ENCODE results near the gene NFAM1.

DNA sequence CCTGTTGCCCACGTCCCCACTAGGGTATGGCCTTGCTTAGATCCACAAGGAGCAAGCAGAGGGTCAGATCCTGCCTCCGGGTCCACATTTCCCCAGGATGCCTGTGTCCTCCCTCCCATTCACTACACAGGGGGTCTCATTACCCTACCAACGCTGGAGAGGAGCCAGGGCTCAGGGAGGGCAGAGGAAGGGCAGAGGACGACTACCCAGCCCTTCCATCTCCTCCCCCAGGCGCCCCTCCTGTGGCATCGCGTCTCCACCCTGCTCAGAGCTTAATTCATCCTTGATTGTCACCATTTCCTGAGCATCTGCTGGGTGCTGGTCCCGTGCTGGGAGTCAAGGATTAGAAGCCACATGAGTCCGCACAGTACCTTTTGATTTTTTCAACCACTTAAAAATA is 5.0 kb downstream of the NFAM1 start:
- TF ChIP-seq POLR2A (IDR thresholded peaks at IDR 0.05; ENCODE audit: low read depth, low read length) (no peak), POLR2AphosphoS5 (IDR thresholded peaks at IDR 0.05; ENCODE audit: low read depth, low read length) (no peak)
